Measurements from ENCODE around the gene MET.
A peak's percentile ranks its signal among the peaks of the same experiment; 100 is the strongest.

The MET gene

DNA sequence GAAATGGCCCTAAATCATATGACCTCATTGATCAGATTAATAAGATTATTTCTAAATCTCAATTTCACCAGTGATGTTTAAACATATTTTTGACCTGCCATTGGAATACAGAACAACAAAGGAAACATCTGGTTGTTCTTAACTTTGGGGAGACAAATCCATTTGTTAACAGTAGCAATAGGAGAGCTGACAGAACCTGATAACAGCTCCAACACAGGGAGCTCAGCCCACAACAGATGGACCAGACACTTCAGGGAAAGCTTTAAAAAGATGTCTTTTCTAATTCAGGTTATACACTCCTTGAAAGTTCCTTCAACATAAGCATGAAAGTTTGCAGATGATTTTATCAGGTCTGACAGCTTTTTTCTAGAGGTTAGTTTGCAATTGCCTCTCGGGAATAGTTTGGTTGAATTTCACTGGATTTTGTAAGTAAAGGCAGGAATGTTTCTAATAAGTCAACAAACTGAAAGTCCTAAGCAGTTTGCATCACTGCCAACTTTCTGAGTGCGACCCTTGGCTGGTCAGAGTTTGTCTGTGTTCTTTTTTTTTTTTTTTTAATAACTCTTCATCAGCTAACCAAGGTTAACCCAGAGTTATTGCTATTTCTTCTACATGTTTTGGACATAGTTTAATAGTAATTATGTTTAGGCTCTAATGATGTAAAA is 6.5 kb upstream of the MET start:
- no peak for DNase-seq

DNA sequence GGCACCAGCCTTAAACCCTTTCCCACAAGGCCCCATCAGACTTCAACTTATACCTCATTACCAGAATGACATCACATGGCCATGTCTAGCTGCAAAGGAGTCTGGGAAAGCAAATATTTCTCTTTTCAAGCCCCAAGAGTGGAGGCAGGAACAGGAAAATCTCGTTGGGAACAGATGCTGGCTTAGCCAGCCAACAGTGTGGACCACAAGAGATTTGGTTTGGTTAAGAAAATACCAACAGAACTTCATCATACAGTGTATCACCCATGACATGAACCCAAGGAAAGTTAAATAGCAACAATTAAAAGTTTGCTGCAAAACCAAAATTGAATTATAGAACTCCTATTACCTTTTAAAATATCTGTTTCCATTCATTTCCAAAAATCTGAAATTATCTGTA is 2.2 kb upstream of the MET start:
- no peak for DNase-seq

DNA sequence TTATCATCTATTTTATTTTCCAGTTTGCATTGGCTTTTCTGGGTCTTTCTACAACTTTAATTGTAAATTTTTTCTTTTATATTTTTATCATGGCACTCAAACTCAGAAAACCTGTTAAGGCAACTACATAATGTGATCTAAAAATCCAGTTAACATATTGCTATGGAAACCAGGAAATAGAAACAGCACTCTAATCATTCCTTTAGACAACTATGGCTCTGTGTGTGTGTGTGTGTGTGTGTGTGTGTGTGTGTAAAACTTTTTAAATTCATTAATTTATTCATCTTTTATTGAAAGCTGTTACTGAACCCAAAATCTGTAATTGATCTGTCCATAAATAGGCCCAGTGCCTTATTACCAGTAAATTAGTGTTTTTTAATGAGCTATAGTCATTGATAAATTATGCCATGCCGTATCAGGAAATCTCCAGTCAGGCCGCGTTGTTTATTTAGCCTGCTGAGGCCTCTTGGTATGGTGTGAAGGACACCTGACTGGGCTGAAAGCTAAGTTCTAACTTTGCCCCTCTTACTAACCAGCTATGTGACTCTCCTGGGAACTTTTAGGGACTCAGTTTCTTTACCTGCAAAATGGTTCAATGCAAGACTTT is 1.5 kb upstream of the MET start:
- DNase-seq = no peak

DNA sequence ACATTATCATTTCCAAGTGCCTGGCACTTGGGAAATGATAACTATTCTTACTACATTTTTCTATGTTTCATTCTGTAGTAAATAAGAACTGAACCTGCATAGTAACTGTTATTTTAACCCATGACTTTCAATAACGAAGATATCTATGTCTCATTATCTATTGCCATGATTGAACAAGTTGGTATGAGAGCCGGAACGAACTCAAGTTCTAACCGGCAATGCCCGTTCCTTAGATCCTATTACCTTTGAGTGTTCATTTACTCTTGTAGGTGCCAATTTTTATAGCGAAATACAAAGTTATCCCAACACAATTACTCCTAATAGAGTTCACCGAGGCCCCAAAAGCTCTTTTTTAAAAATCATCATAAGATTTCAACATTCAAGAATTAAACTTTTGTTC is 885 bp upstream of the MET start:
- no peak for DNase-seq

DNA sequence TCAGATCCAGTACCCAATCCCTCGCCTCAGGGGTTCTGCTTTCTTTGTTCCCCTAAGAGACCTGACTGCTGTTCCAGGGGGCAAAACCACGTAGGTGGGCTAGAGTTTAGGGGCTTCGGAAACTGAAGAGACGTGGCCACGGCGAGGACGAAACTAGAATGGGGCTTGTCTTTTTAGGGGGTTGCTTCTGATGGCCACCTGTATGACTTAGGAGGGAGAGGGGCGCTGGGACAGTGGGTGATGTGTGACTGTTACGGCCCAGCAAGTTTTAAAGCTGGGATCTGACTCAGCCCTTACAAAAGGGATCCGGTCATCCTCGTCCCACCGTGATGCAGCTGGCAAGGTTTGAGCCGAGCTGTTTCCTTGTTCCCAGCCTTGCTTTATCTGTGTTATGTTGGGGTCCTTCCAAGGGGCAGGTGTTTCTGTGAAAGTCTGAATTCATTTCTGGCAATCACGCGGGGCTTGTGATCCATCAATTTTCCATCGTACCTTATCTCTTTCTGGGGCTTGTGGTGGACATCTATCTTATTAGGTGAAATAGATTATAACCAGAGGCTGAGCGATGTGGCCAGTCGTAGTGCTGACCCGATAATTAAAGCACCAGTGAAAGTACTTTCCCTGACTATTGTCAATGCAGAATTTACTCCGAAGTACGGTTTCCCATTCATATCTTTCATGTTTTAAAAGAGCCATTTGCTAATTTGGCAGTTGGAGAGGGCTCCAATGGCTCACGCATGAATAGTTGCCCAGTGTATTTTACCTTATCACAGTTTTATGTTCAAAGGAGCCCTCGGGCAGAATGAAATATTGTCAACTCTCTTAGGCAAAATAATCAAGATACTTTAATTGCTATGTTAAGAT is 830 bp downstream of the MET start:
- DNase-seq = no peak

DNA sequence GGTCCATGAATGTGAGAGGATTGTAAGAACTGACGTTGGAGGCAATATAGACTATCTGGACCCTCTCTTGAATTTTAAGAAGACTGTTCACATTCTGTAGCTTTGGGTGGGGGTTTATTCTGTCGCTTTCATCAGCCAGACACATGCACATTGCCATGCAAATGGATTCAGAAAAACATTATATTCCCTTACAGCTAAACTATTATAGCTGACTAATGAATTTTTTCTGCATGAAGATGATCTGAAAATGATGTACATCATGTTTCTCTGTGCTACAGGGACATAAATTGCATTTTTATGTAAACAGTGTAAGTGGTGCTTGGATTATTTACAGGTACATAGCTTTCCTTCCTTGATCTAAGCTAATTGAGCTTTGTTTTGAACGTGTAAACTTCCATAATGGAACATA is 1.5 kb downstream of the MET start:
- no peak for DNase-seq

DNA sequence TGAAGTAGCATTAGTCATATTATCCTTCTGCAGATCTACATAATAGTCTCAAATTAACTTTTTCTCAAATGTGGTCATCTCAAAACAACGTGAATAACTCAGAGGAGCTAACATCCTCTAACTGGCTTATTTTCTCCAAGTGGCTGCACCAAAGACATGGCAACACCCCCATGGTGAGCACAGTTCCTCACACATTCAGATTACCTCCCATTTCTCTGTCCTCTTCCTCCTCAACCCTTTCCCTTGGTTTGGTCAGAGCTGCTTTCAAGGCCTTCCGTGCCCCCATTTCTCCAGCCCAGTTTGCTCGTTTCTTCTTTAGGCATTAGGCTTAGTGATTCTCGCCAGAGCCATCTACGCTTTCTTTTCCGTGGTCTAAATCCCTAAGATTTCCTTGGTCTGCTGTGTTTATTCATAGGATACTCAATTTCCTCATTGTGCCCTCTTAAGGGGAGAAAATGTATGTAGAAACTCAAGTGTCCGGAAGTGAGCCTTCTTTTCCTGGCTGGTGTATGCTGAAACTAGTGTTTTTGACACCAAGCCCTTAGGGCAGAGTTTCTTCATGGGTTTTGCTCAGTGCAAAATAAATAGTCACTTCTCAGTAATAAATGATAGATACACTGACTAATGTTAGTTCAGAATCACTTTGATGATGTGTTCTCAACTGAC is 2.6 kb downstream of the MET start:
- DNase-seq = no peak

DNA sequence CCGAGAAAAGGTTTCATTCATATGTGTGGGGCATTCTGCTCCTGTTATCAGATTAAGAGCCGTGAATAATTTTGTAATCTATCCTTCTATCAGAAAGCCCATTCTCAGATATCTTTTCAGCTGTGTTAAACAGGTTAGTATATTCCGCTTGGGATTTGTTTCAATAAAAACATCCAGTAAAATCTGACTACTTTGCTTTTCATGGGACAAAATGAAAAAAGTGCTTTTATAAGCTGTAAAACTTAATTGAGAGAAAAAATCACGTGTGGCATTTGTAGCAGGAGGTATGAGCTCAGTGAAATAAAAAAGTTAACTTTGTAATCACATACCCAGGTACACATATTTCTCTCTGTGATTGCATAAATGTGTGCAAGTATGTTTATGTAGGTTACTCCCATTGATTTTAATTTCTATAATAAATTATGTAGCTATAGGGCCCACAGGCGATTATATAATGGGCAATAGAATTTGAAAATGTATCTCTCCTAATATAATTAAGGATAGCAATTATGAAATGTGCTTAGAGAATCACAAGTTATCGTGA is 3.9 kb downstream of the MET start:
- no peak for DNase-seq

DNA sequence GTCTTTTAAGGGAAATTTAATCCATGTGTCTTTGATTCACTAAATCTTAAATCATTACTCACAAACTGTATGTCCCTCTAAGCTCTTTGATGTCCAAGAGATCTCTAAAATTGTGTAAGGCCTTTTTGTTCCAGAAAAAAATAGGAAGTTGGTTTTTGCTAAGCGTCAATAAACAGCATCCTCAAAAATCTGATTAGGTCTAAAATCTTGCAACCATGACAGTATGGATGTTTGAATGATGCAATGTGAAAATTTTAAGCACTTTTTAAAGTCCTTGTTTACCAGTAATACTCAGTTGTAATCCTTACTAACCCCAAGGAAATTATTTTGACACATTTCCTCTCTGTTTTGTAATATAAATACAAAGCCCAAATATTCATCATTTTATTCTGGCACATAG is 6.8 kb downstream of the MET start:
- peak; percentile 40 to 49 for DNase-seq

DNA sequence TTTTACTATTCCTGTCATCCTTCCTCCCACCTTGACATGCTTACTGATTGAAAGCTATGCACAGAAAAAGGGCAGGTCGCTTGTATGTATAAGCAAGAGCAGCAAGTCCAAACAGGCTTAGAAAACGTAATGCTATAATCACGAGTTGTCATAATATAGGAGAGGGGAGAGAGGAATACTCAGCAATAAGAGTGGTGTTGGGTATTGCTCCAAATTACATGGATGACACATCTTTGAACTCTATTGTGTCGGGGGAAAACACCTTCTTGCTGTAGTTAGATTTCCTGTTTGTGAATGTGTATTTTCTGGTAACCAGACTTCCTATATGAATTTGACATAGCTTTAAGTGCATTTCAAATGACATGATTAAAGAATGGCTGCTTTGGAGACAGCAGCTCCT is 7.5 kb downstream of the MET start:
- DNase-seq = no peak

DNA sequence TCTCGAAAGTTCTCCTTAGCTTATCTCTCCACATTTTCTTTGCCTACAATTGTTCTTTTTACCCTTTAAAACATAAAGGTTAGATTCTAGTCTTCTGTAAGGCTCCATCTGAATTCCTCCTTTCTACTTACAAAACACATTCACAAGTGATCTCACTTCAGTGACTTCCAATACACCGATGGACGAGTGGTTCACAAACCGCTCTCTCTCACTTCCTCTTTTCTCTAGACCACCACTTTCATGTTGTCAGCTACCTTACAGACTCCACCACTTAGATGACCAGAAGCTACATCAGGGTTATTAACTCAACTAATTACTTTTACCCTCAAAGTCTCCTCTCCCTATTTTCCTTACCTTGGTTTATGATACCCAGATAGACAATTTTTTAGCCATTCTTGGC is 11.8 kb downstream of the MET start:
- DNase-seq = no peak

DNA sequence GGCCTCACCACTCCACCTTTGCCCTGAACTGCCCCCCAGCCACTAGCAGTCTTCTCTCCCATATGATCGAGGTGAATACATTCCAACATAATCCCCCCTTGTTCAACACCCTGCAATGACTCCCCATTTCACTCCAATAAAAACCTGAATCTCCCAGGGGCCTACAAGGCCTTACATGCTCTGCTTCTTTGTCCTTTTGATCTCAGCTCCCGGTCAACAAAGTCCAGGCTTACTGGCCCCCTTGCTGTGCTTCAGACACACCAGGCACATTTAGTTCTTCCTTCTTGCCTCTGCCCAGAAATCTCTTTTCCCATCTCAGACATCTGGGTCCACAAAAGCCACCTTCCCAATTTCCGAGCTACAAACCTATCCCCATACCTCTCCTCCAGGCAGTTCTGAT is 14.0 kb downstream of the MET start:
- DNase-seq = no peak

DNA sequence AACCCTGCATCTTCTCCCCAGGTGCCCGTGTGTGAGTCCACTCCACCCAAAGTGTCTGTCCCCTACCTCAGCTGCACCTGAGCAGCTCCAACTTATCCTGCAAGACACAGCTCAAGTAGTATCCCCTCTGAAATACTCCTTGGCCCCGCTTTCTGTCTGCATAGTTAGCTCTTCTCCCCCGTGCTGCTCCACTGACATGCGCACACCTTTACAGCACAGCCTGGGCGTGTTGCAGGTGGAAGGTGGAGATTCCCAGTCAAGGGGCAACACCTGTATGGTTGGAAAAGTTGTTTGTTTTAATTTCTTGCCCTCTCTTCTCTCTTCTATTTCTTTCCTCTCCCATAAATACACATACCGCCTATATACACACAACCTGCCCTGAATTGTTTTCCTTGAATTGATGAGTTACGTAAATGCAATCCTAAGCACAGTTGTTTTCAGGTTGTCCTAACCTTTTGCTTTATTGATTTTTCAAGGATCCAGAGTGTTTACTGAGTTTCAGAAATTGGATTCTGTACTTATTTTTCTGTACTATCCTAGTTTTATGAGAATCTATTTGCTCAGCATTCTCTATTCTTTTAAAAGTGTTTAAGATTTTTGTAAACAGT is 14.9 kb downstream of the MET start:
- DNase-seq = no peak

DNA sequence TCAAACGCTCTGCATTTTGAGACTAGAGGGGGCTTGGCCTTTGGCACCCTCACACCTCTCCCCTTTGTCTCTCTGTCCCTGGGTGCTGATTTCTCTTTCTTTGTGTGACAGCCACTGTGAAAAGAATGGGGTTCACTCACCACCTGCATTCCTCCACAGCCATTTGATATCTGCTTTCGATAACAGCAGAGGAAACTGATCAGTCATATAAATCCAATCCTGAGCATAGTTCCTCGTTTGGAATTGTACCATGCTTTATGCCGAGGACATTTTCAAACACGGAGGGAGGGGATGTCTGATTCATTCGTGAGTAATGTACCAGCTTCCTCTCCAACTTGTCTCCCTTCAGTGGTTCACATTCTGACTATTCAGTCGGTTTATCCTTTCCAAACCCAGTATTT is 15.8 kb downstream of the MET start:
- DNase-seq = peak in 1 of 2 donors; percentile 7

DNA sequence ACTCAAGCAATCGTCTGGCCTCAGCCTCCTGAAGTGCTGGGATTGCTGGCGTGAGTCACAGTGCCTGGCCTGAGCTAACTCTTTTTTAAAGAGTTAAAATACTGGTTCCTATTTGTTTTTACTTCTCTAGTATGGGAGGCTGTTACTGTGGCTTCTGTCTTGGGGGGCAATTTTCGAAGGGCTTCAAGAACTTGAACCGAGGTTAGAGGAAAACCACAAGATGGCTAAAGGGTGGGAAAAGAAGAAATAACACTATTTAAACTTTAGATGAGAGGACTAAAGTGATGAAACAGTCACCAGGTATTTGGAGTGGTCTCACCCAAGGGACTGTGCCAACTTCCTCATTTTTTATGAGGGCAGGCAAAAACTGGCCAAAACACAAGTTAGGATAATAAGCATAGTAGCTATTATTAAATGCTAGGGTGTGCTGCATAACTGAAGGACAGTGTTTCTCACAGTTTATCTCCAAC is 17.8 kb downstream of the MET start:
- no peak for DNase-seq

DNA sequence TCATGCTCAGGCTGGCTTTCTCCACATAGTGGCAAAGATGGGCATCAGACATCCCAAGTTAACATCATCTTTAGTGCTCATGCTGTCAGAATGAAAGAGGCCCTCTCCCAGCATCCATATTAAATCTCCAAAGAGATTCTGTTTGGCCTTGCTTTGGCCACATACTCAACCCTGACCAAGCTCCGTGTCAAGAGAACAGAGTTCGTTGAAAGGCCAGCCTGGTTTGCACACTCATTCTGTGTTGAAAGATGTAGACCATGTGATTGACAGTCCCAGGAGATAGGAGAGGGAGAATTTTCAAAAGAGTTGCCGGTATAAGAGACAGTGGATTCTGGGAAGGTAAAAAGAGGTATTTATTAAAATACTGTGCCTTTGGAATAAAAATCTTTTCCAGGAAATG is 19.7 kb downstream of the MET start:
- no peak for DNase-seq

DNA sequence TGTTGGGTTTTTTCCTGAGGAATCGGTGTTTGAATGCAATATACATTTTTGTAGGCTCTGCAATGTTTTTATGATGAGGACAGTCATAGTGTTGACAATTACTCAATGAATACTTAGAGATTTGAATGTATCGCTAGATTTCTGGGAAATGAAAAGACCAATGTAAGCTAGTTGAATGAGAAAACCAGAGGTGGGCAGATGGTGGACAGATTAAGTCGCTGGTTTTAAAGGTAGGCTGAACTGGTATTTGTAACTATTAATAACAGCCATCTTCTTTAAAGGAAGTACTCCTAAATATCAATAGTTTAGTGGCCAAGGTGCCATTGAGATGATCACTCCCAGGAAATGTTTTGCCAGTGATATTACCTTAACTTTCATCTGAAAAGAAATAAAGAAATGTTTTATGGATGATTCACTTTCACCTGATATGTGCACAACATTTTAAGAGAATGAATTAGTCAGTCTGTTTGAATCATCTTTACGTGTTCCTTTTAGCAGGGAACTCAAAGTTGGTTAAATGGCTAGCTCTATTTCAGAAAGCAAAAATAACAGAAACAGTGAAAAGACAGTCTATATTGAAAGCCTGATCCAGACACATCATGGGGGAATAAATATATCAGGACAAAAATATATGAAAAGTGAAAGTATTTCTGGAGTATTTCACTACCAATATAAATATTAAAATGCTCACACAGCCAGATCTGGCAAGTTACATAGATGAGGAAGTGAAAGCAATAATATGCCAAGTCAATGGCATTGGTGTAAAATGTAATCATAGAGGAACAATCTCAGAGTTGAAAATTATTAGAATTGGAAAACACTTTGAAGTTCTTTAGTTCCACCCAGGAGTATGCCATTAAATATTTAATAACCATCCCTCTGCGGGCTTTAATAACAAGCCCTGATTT is 20.7 kb downstream of the MET start:
- peak; percentile 60 to 64 for DNase-seq

DNA sequence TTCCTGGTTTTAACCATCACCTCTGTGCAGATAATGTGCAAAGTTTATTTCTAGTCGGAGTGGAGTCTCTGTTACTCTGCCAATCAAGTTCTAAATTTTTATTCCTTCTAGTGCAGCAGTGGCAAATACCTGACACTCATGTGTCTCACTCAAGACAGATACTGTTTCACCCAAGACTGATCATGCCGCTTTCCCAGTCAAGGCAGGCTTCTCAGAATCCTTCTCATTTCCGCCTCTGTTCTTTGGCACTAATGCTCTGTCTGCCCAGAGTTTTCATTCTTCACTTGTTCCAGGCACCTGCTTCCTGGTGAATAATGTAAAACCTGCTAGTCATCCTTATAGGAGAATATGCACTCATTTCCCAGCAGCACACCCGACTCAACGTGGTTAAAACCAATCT is 24.7 kb downstream of the MET start:
- DNase-seq = no peak

DNA sequence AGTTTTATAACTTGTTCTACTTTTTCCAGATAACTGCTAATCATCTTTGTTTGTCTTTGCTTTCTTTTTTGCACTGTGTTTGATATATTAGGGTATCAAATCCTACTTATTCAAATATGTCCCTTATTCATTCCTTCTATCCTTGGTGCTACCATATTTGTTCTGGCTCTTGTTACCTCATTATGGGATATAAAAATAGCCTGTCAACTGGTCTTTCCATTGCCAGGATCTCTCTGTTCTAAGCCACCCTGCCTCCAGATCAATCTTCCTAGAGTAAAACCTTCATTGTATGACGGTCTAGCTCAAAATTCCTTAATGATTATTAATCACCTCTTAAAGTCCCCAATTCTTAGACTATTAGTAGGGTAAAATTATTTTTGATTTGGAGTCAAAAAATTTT is 25.2 kb downstream of the MET start:
- no peak for DNase-seq

DNA sequence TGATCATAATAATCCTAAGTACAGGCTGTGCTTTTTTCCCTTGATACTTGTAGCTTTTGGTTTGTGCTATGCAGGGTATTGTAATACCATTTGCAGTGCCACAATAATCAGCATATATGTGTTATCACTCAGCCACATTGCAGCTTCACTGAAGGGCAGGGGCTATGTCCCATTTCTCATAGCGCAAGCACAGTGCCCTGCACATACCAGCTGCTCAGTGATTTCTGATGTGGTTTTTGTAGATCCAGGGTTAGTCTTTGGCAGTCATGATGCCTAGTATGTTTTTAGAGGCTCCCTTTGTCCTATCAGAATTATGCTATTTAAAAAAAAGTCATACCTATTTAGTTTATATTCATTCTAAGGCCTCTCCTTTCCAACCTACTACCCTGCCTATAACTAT is 25.8 kb downstream of the MET start:
- DNase-seq = no peak

DNA sequence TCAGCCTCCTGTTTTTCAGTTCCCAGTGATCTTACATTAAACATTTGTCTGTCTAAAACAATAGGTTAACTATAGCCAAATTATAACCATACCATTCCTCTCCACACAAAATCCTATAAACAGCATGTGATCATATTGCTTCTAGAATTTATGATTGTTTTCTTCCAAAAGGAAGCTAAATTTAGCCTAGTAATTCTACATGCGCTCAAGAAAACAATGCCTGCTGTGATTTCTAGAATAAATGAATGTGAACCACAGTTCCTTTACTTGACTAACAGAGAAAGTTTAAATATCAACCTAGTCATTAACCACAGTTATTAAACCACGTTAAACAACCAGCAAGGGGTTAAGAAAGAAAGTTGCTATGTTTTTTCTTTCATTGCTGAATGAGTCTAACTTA is 26.4 kb downstream of the MET start:
- no peak for DNase-seq

Data from inflammatory macrophage treated with lipopolysaccharide for 1 hour (primary cell).